ENCODE measurements around the gene RGS9.

RGS9 gene

DNA sequence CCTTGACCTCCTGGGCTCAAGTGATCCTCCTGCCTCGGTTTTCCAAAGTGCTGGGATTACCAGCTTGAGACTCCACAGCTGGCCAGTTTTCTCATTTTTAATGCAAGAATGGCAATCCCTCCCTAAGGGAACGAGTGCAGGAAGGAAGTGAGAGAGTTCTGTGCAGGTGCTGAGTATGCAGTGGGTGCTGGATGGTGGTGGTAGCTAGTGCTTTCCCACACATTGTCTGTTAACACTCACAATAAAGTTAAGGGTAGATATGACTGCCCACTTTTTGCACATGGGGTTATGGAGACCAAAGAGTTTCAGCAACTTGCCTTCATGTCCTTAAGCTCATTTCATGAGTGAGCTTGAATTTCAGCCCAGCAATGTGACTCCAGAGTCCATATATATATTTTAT is 18.5 kb downstream of the RGS9 start:
- in situ Hi-C loops (cut with HindIII; ENCODE audit: low sequenced_read_pairs) = no loop called here
- DNase-seq (ENCODE audit: low read depth) = no peak
- no peak overlapping the region for H3K4me3 ChIP-seq (ENCODE audit: low read depth, low read length)
- TF ChIP-seq, protein P1, sequence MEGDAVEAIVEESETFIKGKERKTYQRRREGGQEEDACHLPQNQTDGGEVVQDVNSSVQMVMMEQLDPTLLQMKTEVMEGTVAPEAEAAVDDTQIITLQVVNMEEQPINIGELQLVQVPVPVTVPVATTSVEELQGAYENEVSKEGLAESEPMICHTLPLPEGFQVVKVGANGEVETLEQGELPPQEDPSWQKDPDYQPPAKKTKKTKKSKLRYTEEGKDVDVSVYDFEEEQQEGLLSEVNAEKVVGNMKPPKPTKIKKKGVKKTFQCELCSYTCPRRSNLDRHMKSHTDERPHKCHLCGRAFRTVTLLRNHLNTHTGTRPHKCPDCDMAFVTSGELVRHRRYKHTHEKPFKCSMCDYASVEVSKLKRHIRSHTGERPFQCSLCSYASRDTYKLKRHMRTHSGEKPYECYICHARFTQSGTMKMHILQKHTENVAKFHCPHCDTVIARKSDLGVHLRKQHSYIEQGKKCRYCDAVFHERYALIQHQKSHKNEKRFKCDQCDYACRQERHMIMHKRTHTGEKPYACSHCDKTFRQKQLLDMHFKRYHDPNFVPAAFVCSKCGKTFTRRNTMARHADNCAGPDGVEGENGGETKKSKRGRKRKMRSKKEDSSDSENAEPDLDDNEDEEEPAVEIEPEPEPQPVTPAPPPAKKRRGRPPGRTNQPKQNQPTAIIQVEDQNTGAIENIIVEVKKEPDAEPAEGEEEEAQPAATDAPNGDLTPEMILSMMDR (IDR thresholded peaks at IDR 0.05; ENCODE audit: low read depth, low read length, missing control alignments) = no peak

DNA sequence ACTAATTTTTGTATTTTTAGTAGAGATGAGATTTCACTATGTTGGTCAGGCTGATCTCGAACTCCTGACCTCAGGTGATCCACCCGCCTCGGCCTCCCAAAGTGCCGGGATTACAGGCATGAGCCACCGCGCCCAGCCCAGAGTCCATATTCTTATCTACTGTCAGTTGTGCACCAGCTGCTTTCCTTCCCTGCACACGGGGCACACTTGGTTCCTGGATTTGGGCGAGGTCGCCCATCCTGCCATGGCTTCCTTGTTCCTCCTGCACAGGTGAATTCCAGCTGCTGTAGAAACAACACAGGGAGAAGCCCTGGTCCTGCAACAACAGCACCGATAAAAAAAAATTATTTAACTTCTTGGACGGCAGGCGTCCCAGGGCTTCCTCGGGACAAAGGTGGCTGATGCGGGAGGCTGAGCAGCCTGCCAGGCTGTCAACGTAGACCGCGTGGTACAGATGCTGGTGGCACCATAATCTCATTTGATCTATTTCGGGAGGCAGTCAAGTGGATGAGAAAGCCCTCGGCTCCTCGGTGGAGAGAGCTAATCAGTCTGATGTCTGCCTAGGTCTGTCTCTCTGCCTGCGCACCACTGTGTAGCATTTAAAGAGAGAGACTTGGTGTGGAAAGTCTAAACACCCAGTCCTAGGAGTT is 19.1 kb downstream of the RGS9 start:
- H3K4me3 ChIP-seq (ENCODE audit: low read depth, low read length) = no peak overlapping the region
- DNase-seq (ENCODE audit: low read depth) = no peak
- TF ChIP-seq, protein P1 (IDR thresholded peaks at IDR 0.05; ENCODE audit: low read depth, low read length, missing control alignments) = no peak
- in situ Hi-C loops (cut with HindIII; ENCODE audit: low sequenced_read_pairs) = no loop called here

DNA sequence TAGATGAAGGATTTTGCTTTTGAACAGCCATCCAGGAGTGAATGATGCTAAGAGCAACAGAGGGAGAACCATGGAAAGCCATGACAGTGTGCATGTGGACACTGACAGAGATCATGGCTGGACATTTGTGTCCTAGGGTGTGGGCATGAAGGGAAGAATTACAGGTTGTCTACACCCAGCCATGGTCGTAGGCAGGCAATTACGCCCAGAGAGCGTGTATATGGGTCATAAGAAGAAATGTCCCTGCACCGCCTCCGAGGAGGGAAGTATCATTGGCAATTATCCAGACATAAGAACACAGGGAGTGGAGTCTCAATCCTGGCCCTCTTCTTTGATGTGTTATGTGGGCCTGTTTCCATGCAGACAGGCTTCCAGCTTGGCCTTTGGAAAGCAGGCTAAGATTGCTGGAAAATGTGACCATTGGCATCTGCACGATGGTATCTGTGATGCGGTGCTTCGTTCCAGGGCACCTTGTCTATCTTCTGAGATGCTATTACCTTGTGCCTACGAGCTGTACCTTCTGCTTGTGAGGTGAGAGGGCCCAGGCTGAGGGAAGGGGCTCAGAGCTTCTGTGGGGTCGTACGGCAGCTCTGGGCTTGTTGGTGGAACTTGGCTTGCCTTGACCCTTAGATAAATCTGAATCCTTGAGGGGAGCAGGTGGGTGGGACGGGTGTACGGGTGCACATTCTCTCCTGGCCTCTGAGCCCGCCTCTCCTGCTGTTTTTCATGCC is 19.8 kb downstream of the RGS9 start:
- in situ Hi-C loops (cut with HindIII; ENCODE audit: low sequenced_read_pairs) = no loop called here

DNA sequence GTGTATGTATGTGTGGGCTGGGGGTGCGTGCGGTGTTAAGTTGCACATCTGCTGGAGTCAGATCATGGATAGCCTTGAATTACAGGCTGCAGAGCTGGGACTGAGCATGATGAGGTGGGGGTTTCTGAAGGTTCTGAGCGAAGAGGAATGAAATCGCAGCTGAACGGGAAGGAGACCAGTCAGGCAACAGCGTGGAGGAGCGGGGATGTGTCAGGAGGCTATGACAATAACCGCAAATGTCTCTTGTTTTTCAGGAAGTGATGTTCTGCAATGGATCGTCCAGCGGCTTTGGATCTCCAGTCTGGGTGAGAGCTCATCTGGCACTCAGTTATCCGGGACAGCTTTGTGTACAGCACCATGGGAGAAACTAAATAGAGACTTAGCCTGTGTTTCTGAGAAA is 20.9 kb downstream of the RGS9 start:
- H3K4me3 ChIP-seq (ENCODE audit: low read depth, low read length) = no peak overlapping the region
- in situ Hi-C loops (cut with HindIII; ENCODE audit: low sequenced_read_pairs) = no loop called here
- TF ChIP-seq, protein P1 (IDR thresholded peaks at IDR 0.05; ENCODE audit: low read depth, low read length, missing control alignments) = no peak
- DNase-seq (ENCODE audit: low read depth) = no peak

More for the DNA sequence above, 19.8 kb downstream of the RGS9 start:
- no peak for DNase-seq (ENCODE audit: low read depth)
- TF ChIP-seq, protein P1 (IDR thresholded peaks at IDR 0.05; ENCODE audit: low read depth, low read length, missing control alignments) = no peak
- no peak overlapping the region for H3K4me3 ChIP-seq (ENCODE audit: low read depth, low read length)

DNA sequence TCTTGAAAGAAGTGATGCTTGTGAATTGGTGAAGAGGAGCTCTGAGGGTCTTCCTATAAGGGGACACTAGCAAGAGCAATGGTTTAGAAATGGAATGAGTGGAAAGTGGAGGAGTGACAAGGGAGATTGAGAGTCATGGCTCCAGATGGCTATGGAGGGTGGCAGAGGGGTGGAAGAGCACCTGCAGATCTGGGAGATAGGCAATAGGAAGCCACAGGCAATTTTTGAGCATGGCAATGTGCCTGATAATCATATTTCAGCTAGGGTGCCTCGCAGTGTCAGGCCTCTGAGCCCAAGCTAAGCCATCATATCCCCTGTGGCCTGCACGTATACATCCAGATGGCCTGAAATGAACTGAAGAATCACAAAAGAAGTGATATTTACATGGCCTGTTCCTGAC is 21.5 kb downstream of the RGS9 start:
- no peak overlapping the region for H3K4me3 ChIP-seq (ENCODE audit: low read depth, low read length)
- TF ChIP-seq, protein P1 (IDR thresholded peaks at IDR 0.05; ENCODE audit: low read depth, low read length, missing control alignments) = no peak
- DNase-seq (ENCODE audit: low read depth) = no peak
- in situ Hi-C loops (cut with HindIII; ENCODE audit: low sequenced_read_pairs) = no loop called here

DNA sequence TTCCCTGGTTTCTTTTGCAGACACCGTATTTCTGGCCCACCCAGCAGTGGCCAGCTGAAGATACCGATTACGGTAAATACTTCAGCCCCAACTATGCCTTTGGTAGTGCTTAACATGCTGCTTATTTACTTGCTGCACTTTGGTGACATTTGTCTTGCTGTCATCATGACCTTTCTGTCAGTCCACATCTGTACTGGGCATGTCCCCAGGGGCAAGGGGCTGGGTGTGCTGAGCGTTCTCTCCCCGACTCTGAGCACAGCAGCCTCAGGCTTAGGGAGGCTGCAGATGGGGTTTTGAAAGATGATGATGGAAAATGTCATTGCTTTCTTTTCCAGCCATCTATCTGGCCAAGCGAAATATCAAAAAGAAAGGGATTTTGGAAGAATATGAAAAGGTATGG is 23.3 kb downstream of the RGS9 start:
- in situ Hi-C loops (cut with HindIII; ENCODE audit: low sequenced_read_pairs) = no loop called here
- DNase-seq (ENCODE audit: low read depth) = no peak

More for the DNA sequence above, 23.3 kb downstream of the RGS9 start:
- TF ChIP-seq, protein P1 (IDR thresholded peaks at IDR 0.05; ENCODE audit: low read depth, low read length, missing control alignments) = no peak
- no peak overlapping the region for H3K4me3 ChIP-seq (ENCODE audit: low read depth, low read length)
